Measurements from ENCODE around the gene TERT. TPM values are rescaled to one million over a fixed set of nuclear protein-coding genes. Genes with fewer than 3 reads are reported as not detected.

The TERT gene
- total and polyA plus RNA-seq, 2 of the 13 experiments (the other 11 are each of a cell fraction or from before 2014, with no cell fraction given), result 4.3 to 5.9 TPM

DNA sequence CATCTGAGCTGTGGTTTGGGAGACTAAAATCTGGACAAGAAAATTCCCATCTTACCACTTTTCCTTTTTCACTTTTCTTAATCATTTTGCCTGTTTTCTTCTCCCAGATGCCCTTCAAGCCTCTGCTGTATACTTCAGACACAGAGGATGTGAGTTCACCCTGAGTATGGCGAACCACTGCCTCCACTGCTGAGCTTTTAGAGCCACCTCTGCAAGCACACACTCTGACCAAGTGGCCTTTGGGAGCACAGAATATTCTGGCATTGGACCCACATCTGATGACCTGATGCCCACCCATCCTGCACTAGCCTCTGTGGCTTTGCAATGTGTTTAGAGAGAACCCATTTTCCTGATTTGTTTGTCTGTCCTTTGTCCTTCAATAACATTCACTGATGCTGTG lies 32.5 kb downstream of the TERT start (continued):
- TF ChIP-seq, protein P1, sequence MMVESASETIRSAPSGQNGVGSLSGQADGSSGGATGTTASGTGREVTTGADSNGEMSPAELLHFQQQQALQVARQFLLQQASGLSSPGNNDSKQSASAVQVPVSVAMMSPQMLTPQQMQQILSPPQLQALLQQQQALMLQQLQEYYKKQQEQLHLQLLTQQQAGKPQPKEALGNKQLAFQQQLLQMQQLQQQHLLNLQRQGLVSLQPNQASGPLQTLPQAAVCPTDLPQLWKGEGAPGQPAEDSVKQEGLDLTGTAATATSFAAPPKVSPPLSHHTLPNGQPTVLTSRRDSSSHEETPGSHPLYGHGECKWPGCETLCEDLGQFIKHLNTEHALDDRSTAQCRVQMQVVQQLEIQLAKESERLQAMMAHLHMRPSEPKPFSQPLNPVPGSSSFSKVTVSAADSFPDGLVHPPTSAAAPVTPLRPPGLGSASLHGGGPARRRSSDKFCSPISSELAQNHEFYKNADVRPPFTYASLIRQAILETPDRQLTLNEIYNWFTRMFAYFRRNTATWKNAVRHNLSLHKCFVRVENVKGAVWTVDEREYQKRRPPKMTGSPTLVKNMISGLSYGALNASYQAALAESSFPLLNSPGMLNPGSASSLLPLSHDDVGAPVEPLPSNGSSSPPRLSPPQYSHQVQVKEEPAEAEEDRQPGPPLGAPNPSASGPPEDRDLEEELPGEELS (CRISPR knock-in tag; IDR thresholded peaks at IDR 0.05), result no peak
- no peak for TF ChIP-seq PTBP1 (IDR thresholded peaks at IDR 0.05; ENCODE audit: low read depth, low read length, poor library complexity, severe bottlenecking)

DNA sequence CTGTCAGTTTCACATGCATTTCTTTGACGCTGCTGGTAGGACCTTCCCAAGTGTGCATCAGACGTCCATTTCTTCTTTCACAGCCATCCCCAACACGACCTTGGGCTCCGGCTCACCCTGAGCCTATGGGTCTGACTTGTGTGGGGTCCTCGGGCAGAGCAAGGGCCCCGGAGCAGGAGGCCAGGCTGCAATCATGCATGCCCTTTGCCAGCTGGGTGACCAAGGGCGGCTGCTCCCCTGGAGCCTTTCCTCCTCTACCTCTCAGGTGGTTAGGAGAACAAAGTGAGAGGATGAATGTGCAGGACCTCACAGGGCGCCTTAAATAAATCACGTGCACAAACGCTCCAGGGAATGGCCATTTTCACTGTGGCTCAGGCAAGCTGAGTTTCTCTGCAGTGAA lies 33.2 kb downstream of the TERT start:
- Histone ChIP-seq H3K9ac (ENCODE audit: insufficient read depth, low read depth, low read length) (no peak overlapping the region), H2AFZ (ENCODE audit: low read length) (no peak overlapping the region), H3K4me3 (replicated peaks in 1 of 3; ENCODE audit: insufficient read depth in 1 of 3, low read depth in 2 of 3, low read length in 3 of 3) (no peak overlapping the region), H3K4me1 (ENCODE audit: insufficient read depth, low read length) (no peaks in the 10 kb centered on the region), H3K9me3 (ENCODE audit: low read length) (no peaks in the 10 kb centered on the region), H3K4me2 (ENCODE audit: low read depth, low read length) (no peak overlapping the region), H3K27me3 (ENCODE audit: control insufficient read depth in 1 of 2, insufficient read depth in 2 of 2, low read length in 2 of 2) (peaks cover 1 to 11% of the 10 kb centered on the region in 2 experiments; a peak in 2 of 5 replicates), H4K20me1 (ENCODE audit: insufficient read depth, low read length) (no peaks in the 10 kb centered on the region), H3K36me3 (replicated peaks in 1 of 2; ENCODE audit: control insufficient read depth in 1 of 2, insufficient read depth in 2 of 2, low read length in 2 of 2) (no peaks in the 10 kb centered on the region; a peak in 1 of 5 replicates), H3K79me2 (ENCODE audit: insufficient read depth, low read length) (no peaks in the 10 kb centered on the region), H3K27ac (ENCODE audit: extremely low read length, insufficient read depth, low read length) (no peak overlapping the region)
- POLR2A ChIA-PET, result no interaction called here
- DNase-seq (ENCODE audit: low spot score) (no peak), FAIRE-seq (no peak), ATAC-seq (no peak)
- no TSS peak for BruUV-seq (replicated peaks)
- in situ Hi-C loops (cut with HindIII; ENCODE audit: extremely low pct_ligation_motif_present, low pct_unique_long_range_greater_than_20kb), result no loop called here
- WGBS (ENCODE audit: low lambda C conversion rate), result 70% methylated on average over 6 of the region's 10 CpGs
- CTCF ChIA-PET (ENCODE audit: low intra/inter-chr PET ratio, low total read pairs), result no interaction called here
- intact Hi-C loops (cut with micrococcal nuclease; ENCODE audit: unreplicated experiment), result no loop called here
- no peak for TF ChIP-seq SMC3 (IDR thresholded peaks at IDR 0.05; ENCODE audit: low read length)
- no peak for TF ChIP-seq KAT2B (IDR thresholded peaks at IDR 0.05; ENCODE audit: borderline replicate concordance, low read depth, low read length)
- TF ChIP-seq NFYC (CRISPR knock-in tag; IDR thresholded peaks at IDR 0.05), result no peak
- TF ChIP-seq MIER3 (CRISPR knock-in tag; IDR thresholded peaks at IDR 0.05; ENCODE audit: borderline replicate concordance), result no peak
- TF ChIP-seq ZBTB43 (CRISPR knock-in tag; conservative IDR thresholded peaks at IDR 0.05), result no peak
- TF ChIP-seq DPF2 (CRISPR knock-in tag; IDR thresholded peaks at IDR 0.05; ENCODE audit: borderline replicate concordance, low read depth), result no peak
- TF ChIP-seq MXD1 (CRISPR knock-in tag; IDR thresholded peaks at IDR 0.05), result no peak
- TF ChIP-seq, protein P2, sequence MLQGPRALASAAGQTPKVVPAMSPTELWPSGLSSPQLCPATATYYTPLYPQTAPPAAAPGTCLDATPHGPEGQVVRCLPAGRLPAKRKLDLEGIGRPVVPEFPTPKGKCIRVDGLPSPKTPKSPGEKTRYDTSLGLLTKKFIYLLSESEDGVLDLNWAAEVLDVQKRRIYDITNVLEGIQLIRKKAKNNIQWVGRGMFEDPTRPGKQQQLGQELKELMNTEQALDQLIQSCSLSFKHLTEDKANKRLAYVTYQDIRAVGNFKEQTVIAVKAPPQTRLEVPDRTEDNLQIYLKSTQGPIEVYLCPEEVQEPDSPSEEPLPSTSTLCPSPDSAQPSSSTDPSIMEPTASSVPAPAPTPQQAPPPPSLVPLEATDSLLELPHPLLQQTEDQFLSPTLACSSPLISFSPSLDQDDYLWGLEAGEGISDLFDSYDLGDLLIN (CRISPR knock-in tag; IDR thresholded peaks at IDR 0.05; ENCODE audit: borderline replicate concordance), result no peak
- TF ChIP-seq, protein P1 (CRISPR knock-in tag; IDR thresholded peaks at IDR 0.05), result no peak
- no peak for TF ChIP-seq MYNN (CRISPR knock-in tag; IDR thresholded peaks at IDR 0.05; ENCODE audit: low read depth)
- TF ChIP-seq NFE2L2 (IDR thresholded peaks at IDR 0.05; ENCODE audit: low read length), result no peak
- no peak for TF ChIP-seq ATM (IDR thresholded peaks at IDR 0.05; ENCODE audit: borderline replicate concordance)
- no peak for TF ChIP-seq ZNF549 (CRISPR knock-in tag; IDR thresholded peaks at IDR 0.05)
- TF ChIP-seq, protein P3, sequence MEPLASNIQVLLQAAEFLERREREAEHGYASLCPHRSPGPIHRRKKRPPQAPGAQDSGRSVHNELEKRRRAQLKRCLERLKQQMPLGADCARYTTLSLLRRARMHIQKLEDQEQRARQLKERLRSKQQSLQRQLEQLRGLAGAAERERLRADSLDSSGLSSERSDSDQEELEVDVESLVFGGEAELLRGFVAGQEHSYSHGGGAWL (CRISPR knock-in tag; IDR thresholded peaks at IDR 0.05), result no peak
- no peak for TF ChIP-seq ZNF572 (CRISPR knock-in tag; IDR thresholded peaks at IDR 0.05)

All from HepG2 (cell line).